ENCODE measurements around the gene ADARB2. TPM values are rescaled to one million over a fixed set of nuclear protein-coding genes. Genes with fewer than 3 reads are reported as not detected.

The ADARB2 gene
- total and polyA plus RNA-seq, 10 of the 15 experiments (the other 5 are each of a cell fraction or from before 2014, with no cell fraction given), result 0.02 to 4.1 (median 0.76) TPM

GRCh38 chr10:1300218-1300617 lies 437.1 kb downstream of the ADARB2 start:
- H3K4me3 ChIP-seq, result no peak overlapping the region
- ChIA-PET SMC1A (ENCODE audit: uncharacterized antibody, unreplicated experiment) (no interaction called here), CTCF (no interaction called here), POLR2A (no interaction called here), RAD21 (ENCODE audit: unreplicated experiment) (no interaction called here)
- DNase-seq (ENCODE audit: low read depth, low spot score), result no peak
- no peak overlapping the region for H3K9ac ChIP-seq (ENCODE audit: control insufficient read depth, insufficient read depth, low read length)
- H4K20me1 ChIP-seq (ENCODE audit: control insufficient read depth, insufficient read depth), result no peaks in the 10 kb centered on the region
- intact Hi-C loops (cut with micrococcal nuclease; ENCODE audit: unreplicated experiment) (no loop called here), in situ Hi-C loops (cut with MboI) (no loop called here)
- H3K79me2 ChIP-seq (ENCODE audit: control insufficient read depth, insufficient read depth, low read length), result no peaks in the 10 kb centered on the region
- FAIRE-seq, result no peak
- no peaks in the 10 kb centered on the region for H3K9me3 ChIP-seq (replicated peaks; ENCODE audit: control insufficient read depth, insufficient read depth, low read length)
- no peak for ATAC-seq
- no TSS peak for BruUV-seq (replicated peaks)
- no peaks in the 10 kb centered on the region for H3K4me1 ChIP-seq (ENCODE audit: control insufficient read depth, insufficient read depth, low read length)
- no peak overlapping the region for H3K27ac ChIP-seq (ENCODE audit: control insufficient read depth, insufficient read depth)
- H3K27me3 ChIP-seq (replicated peaks in 1 of 2; ENCODE audit: control insufficient read depth in 2 of 2, insufficient read depth in 2 of 2, low read length in 1 of 2), result no peaks in the 10 kb centered on the region
- 5% methylated on average over 6 of the region's 6 CpGs for WGBS (ENCODE audit: insufficient coverage, insufficient replicate concordance, low lambda C conversion rate, missing lambda C conversion rate)
- H2AFZ ChIP-seq (ENCODE audit: control insufficient read depth, low read depth, low read length), result no peak overlapping the region
- no peak overlapping the region for H3K4me2 ChIP-seq (ENCODE audit: control insufficient read depth, insufficient read depth)
- TF ChIP-seq NR2C2 (IDR thresholded peaks at IDR 0.05; ENCODE audit: borderline replicate concordance, control insufficient read depth, insufficient read length, low read depth) (no peak), POLR2AphosphoS2 (IDR thresholded peaks at IDR 0.05; ENCODE audit: low read depth, low read length) (no peak), E4F1 (IDR thresholded peaks at IDR 0.05; ENCODE audit: borderline replicate concordance, partially characterized antibody) (no peak), ZNF592 (IDR thresholded peaks at IDR 0.05) (no peak), FOXK2 (IDR thresholded peaks at IDR 0.05) (no peak), WRNIP1 (IDR thresholded peaks at IDR 0.05; ENCODE audit: borderline replicate concordance, low read depth, low read length) (no peak), MAX (IDR thresholded peaks at IDR 0.05; ENCODE audit: low read depth, low read length) (no peak), SP1 (IDR thresholded peaks at IDR 0.05; ENCODE audit: low read depth, low read length) (no peak), YY1 (IDR thresholded peaks at IDR 0.05; ENCODE audit: low read depth, low read length) (no peak), RAD51 (IDR thresholded peaks at IDR 0.05) (no peak), ZSCAN29 (IDR thresholded peaks at IDR 0.05) (no peak), STAT3 (IDR thresholded peaks at IDR 0.05; ENCODE audit: low read depth, low read length) (no peak), ATF2 (IDR thresholded peaks at IDR 0.05; ENCODE audit: low read length) (no peak), MLLT1 (IDR thresholded peaks at IDR 0.05) (no peak), ASH2L (IDR thresholded peaks at IDR 0.05; ENCODE audit: borderline replicate concordance, low read depth) (no peak), YBX1 (IDR thresholded peaks at IDR 0.05) (no peak), KAT2A (conservative IDR thresholded peaks at IDR 0.05; ENCODE audit: control insufficient read depth, low read depth, low read length) (no peak)
- no peaks in the 10 kb centered on the region for H3K36me3 ChIP-seq (ENCODE audit: control insufficient read depth in 2 of 2, insufficient read depth in 2 of 2, low read length in 1 of 2)

Measured in GM12878 (cell line).